HepG2 (cell line): ENCODE results near the gene TEDC2. TPM values are rescaled to one million over a fixed set of nuclear protein-coding genes. Genes with fewer than 3 reads are reported as not detected.
A peak's percentile ranks its signal among the peaks of the same experiment; 100 is the strongest.

Experiments
- AKNA ChIP-seq: sonication (generic); formaldehyde crosslinking; IDR thresholded peaks from 2 replicates; pipeline ENCODE4 v1.4.0; 2020; ENCODE audit warnings: missing genetic modification reagents, borderline replicate concordance
- CCAR2 ChIP-seq: fragments of 200-400 bp; formaldehyde crosslinking; optimal IDR thresholded peaks from 2 replicates; pipeline ENCODE3; 2018; ENCODE audit warnings: low read depth, mild to moderate bottlenecking, low read length, moderate library complexity
- DNMT3B ChIP-seq: conservative IDR thresholded peaks from 2 replicates; pipeline ENCODE4 v1.6.1; 2016; ENCODE audit warnings: missing biosample characterization, control low read depth
- ELK4 ChIP-seq: sonication (generic); formaldehyde crosslinking; IDR thresholded peaks from 2 replicates; pipeline ENCODE4 v1.9.0; 2021; ENCODE audit warnings: missing genetic modification reagents, borderline replicate concordance
- HMGXB4 ChIP-seq, 2 experiments: sonication (generic) in 1 of 2; formaldehyde crosslinking in 1 of 2; IDR thresholded peaks; 2 replicates each; pipeline versions ENCODE4 v1.4.0 to v1.6.1; 2018 to 2020; ENCODE audit warnings: missing genetic modification reagents in 2 of 2, borderline replicate concordance in 1 of 2, low read depth in 1 of 2, mild to moderate bottlenecking in 1 of 2, missing biosample characterization in 1 of 2
- MYNN ChIP-seq: sonication (generic); formaldehyde crosslinking; IDR thresholded peaks from 2 replicates; pipeline ENCODE4 v1.4.0; 2020; ENCODE audit warnings: mild to moderate bottlenecking, low read depth, missing genetic modification reagents
- RXRA ChIP-seq: sonication (generic); formaldehyde crosslinking; IDR thresholded peaks from 2 replicates; pipeline ENCODE4 v1.5.1; 2020; ENCODE audit warnings: missing genetic modification reagents
- SAFB2 ChIP-seq: sonication (generic); formaldehyde crosslinking; IDR thresholded peaks from 2 replicates; pipeline ENCODE4 v1.5.1; 2020; ENCODE audit warnings: missing genetic modification reagents, low read depth, mild to moderate bottlenecking, borderline replicate concordance
- TGIF2 ChIP-seq: IDR thresholded peaks from 2 replicates; pipeline ENCODE4 v1.6.1; 2016; ENCODE audit warnings: control low read depth, missing compliant biosample characterization
- ZBTB46 ChIP-seq: sonication (generic); formaldehyde crosslinking; IDR thresholded peaks from 2 replicates; pipeline ENCODE4 v1.4.0; 2020; ENCODE audit warnings: mild to moderate bottlenecking, missing genetic modification reagents, borderline replicate concordance
- ZNF142 ChIP-seq: sonication (generic); formaldehyde crosslinking; IDR thresholded peaks from 2 replicates; pipeline ENCODE4 v1.4.0; 2020; ENCODE audit warnings: missing genetic modification reagents
- ZNF317 ChIP-seq: sonication (generic); formaldehyde crosslinking; IDR thresholded peaks from 2 replicates; pipeline ENCODE4 v1.5.0; 2020; ENCODE audit warnings: mild to moderate bottlenecking, missing genetic modification reagents
- ZNF331 ChIP-seq: sonication (generic); formaldehyde crosslinking; IDR thresholded peaks from 2 replicates; pipeline ENCODE4 v1.4.0; 2020; ENCODE audit warnings: missing genetic modification reagents
- polyA plus RNA-seq, 8 experiments: library from polyadenylated mRNA; depleted of rRNA in 3 of 8; stranded (reverse) in 7 of 8; unstranded in 1 of 8; fragments of >200 nt; fragmentation: Illumina TruSeq in 4 of 8; extraction: Trizol in 4 of 8; gene quantifications; 2 replicates each; pipeline versions ENCODE4 v1.2.1 to v1.2.3, GENCODE V29; 2011 to 2016; ENCODE audit warnings: low read depth in 4 of 8, missing spikeins in 1 of 8, mixed read lengths in 1 of 8; ENCODE audit not compliant: insufficient read depth in 1 of 8
- total RNA-seq, 5 experiments: library from RNA; depleted of rRNA; stranded (reverse); fragments of >200 nt; fragmentation: Illumina TruSeq; extraction: Trizol; gene quantifications; 2 replicates each; pipeline ENCODE4 v1.2.3, GENCODE V29; 2016; ENCODE audit warnings: low read depth in 1 of 5

Gene TEDC2
- total and polyA plus RNA-seq, 2 of the 13 experiments (the other 11 are each of a cell fraction or from before 2014, with no cell fraction given), result 6.2 to 24.4 TPM

- TF ChIP-seq AKNA (CRISPR knock-in tag), result no peak
- TF ChIP-seq CCAR2, result no peak
- no peak for TF ChIP-seq ZNF331
- TF ChIP-seq DNMT3B (CRISPR knock-in tag), result no peak
- TF ChIP-seq ZNF317 (CRISPR knock-in tag), result no peak
- no peak for TF ChIP-seq TGIF2
- peak in 1 of 2 experiments; percentile 31; a peak in 1 of 4 replicates for TF ChIP-seq HMGXB4 (CRISPR knock-in tag; IDR thresholded peaks at IDR 0.05; ENCODE audit: borderline replicate concordance in 1 of 2, low read depth in 1 of 2)
- TF ChIP-seq MYNN (CRISPR knock-in tag), result no peak
- TF ChIP-seq ELK4, result no peak
- no peak for TF ChIP-seq ZNF142
- TF ChIP-seq ZBTB46, result no peak
- no peak for TF ChIP-seq RXRA (CRISPR knock-in tag)
- TF ChIP-seq SAFB2 (CRISPR knock-in tag), result no peak
These were observed 8.4 kb downstream of the TEDC2 start (continued) for GRCh38 chr16:2468233-2468724.
